Left ventricle myocardium superior (tissue), 1 donor: ENCODE measurements around the gene RPS19BP1. TPM values are rescaled to one million over a fixed set of nuclear protein-coding genes. Genes with fewer than 3 reads are reported as not detected.
A peak's percentile ranks its signal among the peaks of the same experiment; 100 is the strongest.

ENCODE experiments used
- ATAC-seq: fragments of 200-7000 bp; cut with Tn5 transposase; one replicate; pipeline ENCODE4 v1.9.1; 2020; ENCODE audit warnings: mild to moderate bottlenecking, moderate library complexity
- DNase-seq: peaks from one replicate; pipeline ENCODE4 v3.0.0-alpha.2; 2020
- intact Hi-C: fragments of 100-400 bp; cut with micrococcal nuclease; formaldehyde crosslinking; loops from one replicate; pipeline ENCODE4 v1.11.0; 2022
- total RNA-seq: library from RNA; stranded (reverse); fragmentation: NEBNext Ultra II Directional; extraction: Animal tissue kit (Norgen Biotek cat#: 25700); gene quantifications from one replicate; pipeline ENCODE4 v1.2.1, GENCODE V29; 2021
- donor health status: DM: no; HTN: yes; CAD: no; lungs with severe emphysema.

The RPS19BP1 gene
- total RNA-seq, 1 donor from 2014 or later = 58.1 TPM

- DNase-seq (peak; percentile 56), ATAC-seq (no peak)
- intact Hi-C loops = no loop called here
These were observed 34.2 kb downstream of the RPS19BP1 start for GRCh38 chr22:39498368-39498767.

- ATAC-seq = no peak
- DNase-seq = no peak
- intact Hi-C loops = no loop called here
These were observed 35.1 kb downstream of the RPS19BP1 start for GRCh38 chr22:39497429-39497828.

- peak; percentile 71 for ATAC-seq
- intact Hi-C loops = no loop called here
These were observed 36.3 kb downstream of the RPS19BP1 start for GRCh38 chr22:39496131-39496838.

GRCh38 chr22:39494471-39495120 is 38.0 kb downstream of the RPS19BP1 start:
- ATAC-seq = no peak
- intact Hi-C loops = no loop called here
- DNase-seq = no peak

More at GRCh38 chr22:39496131-39496838, 36.3 kb downstream of the RPS19BP1 start:
- DNase-seq = peak; percentile 81

GRCh38 chr22:39493759-39494158 is 38.8 kb downstream of the RPS19BP1 start:
- ATAC-seq (no peak), DNase-seq (no peak)
- intact Hi-C loops = no loop called here

GRCh38 chr22:39492186-39492585 is 40.4 kb downstream of the RPS19BP1 start:
- intact Hi-C loops = no loop called here
- no peak for ATAC-seq
- no peak for DNase-seq

- no peak for ATAC-seq
- no peak for DNase-seq
- intact Hi-C loops = no loop called here
These were observed 40.9 kb downstream of the RPS19BP1 start for GRCh38 chr22:39491696-39492095.

- DNase-seq = no peak
- intact Hi-C loops = no loop called here
- no peak for ATAC-seq
These were observed 41.4 kb downstream of the RPS19BP1 start for GRCh38 chr22:39490966-39491680.

GRCh38 chr22:39490135-39490798 is 42.3 kb downstream of the RPS19BP1 start:
- ATAC-seq (peak; percentile 92), DNase-seq (peak; percentile 84)
- intact Hi-C loops = no loop called here

- intact Hi-C loops = no loop called here
- ATAC-seq = peak; percentile 15
- DNase-seq = no peak
These were observed 43.2 kb downstream of the RPS19BP1 start for GRCh38 chr22:39489094-39490068.

- no peak for DNase-seq
- no peak for ATAC-seq
- intact Hi-C loops = no loop called here
These were observed 43.9 kb downstream of the RPS19BP1 start for GRCh38 chr22:39488563-39489083.

- no peak for DNase-seq
- intact Hi-C loops = no loop called here
- no peak for ATAC-seq
These were observed 44.6 kb downstream of the RPS19BP1 start for GRCh38 chr22:39487826-39488520.

- ATAC-seq (peak; percentile 34), DNase-seq (peak; percentile 48)
- intact Hi-C loops = no loop called here
These were observed 45.4 kb downstream of the RPS19BP1 start for GRCh38 chr22:39486951-39487825.

- DNase-seq = no peak
- intact Hi-C loops = no loop called here
- no peak for ATAC-seq
These were observed 49.8 kb downstream of the RPS19BP1 start for GRCh38 chr22:39482768-39483167.

- intact Hi-C loops = no loop called here
- ATAC-seq (no peak), DNase-seq (no peak)
These were observed 51.0 kb downstream of the RPS19BP1 start for GRCh38 chr22:39481595-39481994.

GRCh38 chr22:39481054-39481453 is 51.5 kb downstream of the RPS19BP1 start:
- DNase-seq (no peak), ATAC-seq (no peak)
- intact Hi-C loops = no loop called here

GRCh38 chr22:39480557-39480956 is 52.0 kb downstream of the RPS19BP1 start:
- intact Hi-C loops = no loop called here
- DNase-seq (no peak), ATAC-seq (no peak)
